ENCODE measurements around the gene ITPKA. TPM values are rescaled to one million over a fixed set of nuclear protein-coding genes. Genes with fewer than 3 reads are reported as not detected.

Gene ITPKA
- 0.44 and 1.7 TPM in 2 replicates for total RNA-seq

GRCh38 chr15:41493205-41493901, at the start of gene ITPKA:
TSS of gene ITPKA (plus strand) at chr15:41493874. CDS start at chr15:41493928, 54 bp downstream.

GRCh38 chr15:41513506-41514227, 20.0 kb downstream of the ITPKA start, which contains the start of gene LTK:
TSS of gene LTK (minus strand) at chr15:41513827. CDS start at chr15:41513709, 118 bp downstream.

Other genes starting within 250 kb of the ITPKA start
- gene OIP5, start 161.3 kb upstream of the ITPKA start, total RNA-seq, result 26.2 and 27.7 TPM in 2 replicates
- 97.9 and 105 TPM in 2 replicates for gene NUSAP1, start 161.0 kb upstream of the ITPKA start, total RNA-seq
- 23.2 and 26.0 TPM in 2 replicates for gene NDUFAF1, start 91.4 kb upstream of the ITPKA start, total RNA-seq
- gene RTF1, start 76.8 kb upstream of the ITPKA start, total RNA-seq, result 19.0 and 20.1 TPM in 2 replicates
- gene LTK, start 20.0 kb downstream of the ITPKA start, total RNA-seq, result 0.10 and 0.73 TPM in 2 replicates
- 21.2 and 27.4 TPM in 2 replicates for gene RPAP1, start 50.4 kb downstream of the ITPKA start, total RNA-seq
- gene TYRO3, start 65.3 kb downstream of the ITPKA start, total RNA-seq, result 5.4 and 6.5 TPM in 2 replicates
- gene MGA, start 166.5 kb downstream of the ITPKA start, total RNA-seq, result 13.0 and 16.8 TPM in 2 replicates